Subcutaneous adipose tissue (tissue), 4 donors: ENCODE results near the gene SLC25A4. TPM values are rescaled to one million over a fixed set of nuclear protein-coding genes. Genes with fewer than 3 reads are reported as not detected.

Experiments
- CTCF ChIP-seq: fragments of 450-650 bp; IDR thresholded peaks from one replicate; pipeline ENCODE4 v1.5.1; 2016; ENCODE audit warnings: low read depth, mild to moderate bottlenecking, control low read depth, antibody characterized with exemption, moderate library complexity
- total RNA-seq, 4 donors: library from RNA; depleted of rRNA; stranded (reverse); fragments of >200 nt; gene quantifications; one replicate each; pipeline ENCODE4 v1.1.0, GENCODE V29; 2016

SLC25A4 gene
- total RNA-seq, result 10 to 100 TPM in 3 of 4 donors, 1 to 10 TPM in 1; 9.5 to 26.8 (median 18.2) TPM

DNA sequence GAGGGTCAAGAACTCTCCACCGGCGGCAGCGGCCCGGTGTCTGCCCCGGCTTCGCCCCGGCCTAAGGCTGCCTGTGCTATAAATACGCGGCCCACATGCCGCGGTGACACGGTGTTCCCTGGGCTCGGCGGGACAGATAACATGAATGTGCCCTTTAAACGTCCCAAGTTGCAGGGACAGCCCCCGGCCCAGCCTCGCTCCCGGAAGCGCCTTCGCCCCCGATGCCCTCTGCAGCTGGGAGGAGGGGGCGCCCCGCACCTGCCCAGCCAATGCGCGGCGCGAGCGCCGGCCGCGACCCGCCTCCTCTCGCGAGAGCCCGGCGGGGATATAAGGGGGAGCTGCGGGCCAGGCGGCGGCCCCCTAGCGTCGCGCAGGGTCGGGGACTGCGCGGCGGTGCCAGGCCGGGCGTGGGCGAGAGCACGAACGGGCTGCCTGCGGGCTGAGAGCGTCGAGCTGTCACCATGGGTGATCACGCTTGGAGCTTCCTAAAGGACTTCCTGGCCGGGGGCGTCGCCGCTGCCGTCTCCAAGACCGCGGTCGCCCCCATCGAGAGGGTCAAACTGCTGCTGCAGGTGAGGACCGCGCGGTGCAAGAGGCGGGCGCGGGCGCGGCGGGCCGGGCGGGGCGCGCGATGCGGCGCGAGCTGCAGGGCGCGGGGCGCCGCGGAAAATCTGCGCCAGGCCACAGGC, at the start of gene SLC25A4:
SLC25A4 (plus strand) TSS at position 355 of the 689 bp plus-strand sequence; CDS start at position 462, 107 bp downstream.
- no peak for TF ChIP-seq CTCF

- TF ChIP-seq CTCF, result no peak
These were observed 49.5 kb upstream of the SLC25A4 start for GRCh38 chr4:185093603-185094002.

GRCh38 chr4:185096032-185096653, 46.9 kb upstream of the SLC25A4 start:
- no peak for TF ChIP-seq CTCF

DNA sequence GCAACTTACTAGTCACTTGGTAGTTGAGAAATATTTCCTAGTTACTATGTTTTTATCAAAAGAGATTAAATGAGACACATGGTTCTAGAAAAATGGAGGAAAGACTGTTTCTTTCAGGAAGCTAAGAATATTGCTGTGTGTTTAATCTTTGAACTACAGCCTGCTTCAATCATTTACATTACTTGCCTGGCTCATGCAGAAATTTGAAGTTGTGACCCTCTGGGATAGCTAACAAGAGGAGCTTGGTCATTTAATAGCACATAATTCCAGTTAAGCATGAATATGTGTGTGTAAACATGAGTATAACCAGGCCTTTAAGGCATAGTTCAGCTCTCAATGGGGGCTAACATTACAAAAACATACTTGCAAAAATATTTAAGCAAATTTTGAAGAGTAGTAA, 44.6 kb upstream of the SLC25A4 start:
- TF ChIP-seq CTCF, result no peak

DNA sequence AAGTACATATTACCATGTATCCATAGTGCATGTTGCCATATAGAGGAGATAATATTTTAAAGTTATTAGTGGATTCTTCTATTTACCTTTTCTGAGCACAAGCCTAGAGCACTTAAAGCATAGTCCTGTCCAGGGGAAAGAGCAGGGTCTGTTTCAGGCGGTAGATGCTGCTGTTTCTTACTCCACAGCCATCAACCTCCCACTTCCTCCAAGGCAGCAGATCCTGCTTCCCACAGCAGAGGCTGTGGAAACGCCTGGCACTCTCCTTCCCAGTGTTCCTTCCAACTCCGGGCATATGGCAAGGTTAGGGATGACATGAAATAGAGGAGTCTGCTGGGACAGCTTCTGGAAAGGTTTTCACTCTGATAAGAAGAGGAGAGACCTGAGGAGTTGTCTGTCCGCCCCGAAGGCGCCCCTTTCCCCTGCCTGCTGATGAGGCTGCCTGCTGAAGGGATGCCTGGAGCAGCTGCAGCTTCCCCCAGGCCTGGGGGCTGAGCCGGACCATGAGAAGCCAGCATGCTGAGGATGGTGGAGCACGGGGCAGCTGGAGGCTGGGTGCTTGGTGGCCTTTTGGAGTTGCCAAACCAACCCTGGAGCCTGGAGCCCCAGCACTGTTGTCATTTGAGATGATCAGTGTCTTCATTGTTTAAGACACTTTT, 43.9 kb upstream of the SLC25A4 start:
- no peak for TF ChIP-seq CTCF

GRCh38 chr4:185099940-185100339, 43.1 kb upstream of the SLC25A4 start:
- no peak for TF ChIP-seq CTCF

DNA sequence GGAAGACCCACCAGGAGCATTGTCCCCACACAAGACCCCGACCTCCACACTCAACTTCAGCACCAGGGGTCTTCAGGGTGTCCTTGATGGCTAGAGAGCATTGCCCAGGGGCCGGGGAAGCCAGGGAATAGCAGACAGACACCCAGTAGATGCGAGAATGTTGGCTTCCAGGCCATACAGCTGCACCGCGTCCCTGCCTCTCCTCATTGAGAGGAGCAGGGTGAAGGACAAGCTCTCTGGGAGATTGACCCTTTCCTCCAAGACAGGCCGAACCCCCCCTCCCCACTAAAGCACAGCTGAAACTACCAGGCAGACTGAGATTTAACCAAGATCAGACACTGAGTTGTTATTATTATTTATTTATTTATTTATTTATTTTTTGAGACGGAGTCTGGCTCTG, 42.6 kb upstream of the SLC25A4 start:
- no peak for TF ChIP-seq CTCF
